Activated CD8-positive, alpha-beta T cell treated with anti-CD3 and anti-CD28 coated beads for 36 hours (primary cell): ENCODE data around the gene SLX9. TPM values are rescaled to one million over a fixed set of nuclear protein-coding genes. Genes with fewer than 3 reads are reported as not detected.
A peak's percentile ranks its signal among the peaks of the same experiment; 100 is the strongest.

Source experiments
- ATAC-seq: fragments of 200-7000 bp; cut with Tn5 transposase; one replicate; pipeline ENCODE4 v1.10.0; 2021; ENCODE audit warnings: mild to moderate bottlenecking, moderate library complexity
- CTCF ChIA-PET: fragments of 350-600 bp; sonication (Branson Sonifier 250); formaldehyde crosslinking; loops from one replicate; lab custom pipeline; 2021; ENCODE audit warnings: antibody characterized with exemption; lab: Charles Lee
- POLR2A ChIA-PET: fragments of 350-600 bp; sonication (Branson Sonifier 250); formaldehyde crosslinking; loops from one replicate; lab custom pipeline; 2021; ENCODE audit warnings: antibody characterized with exemption; lab: Charles Lee
- DNase-seq: peaks from one replicate; pipeline ENCODE4 v3.0.0-alpha.2; 2020
- H3K27ac Mint-ChIP-seq: one replicate; pipeline ENCODE4 v1.8.0; 2021; ENCODE audit warnings: mild to moderate bottlenecking, mixed read lengths
- H3K27me3 Mint-ChIP-seq: one replicate; pipeline ENCODE4 v1.8.0; 2021; ENCODE audit warnings: mixed read lengths
- H3K36me3 Mint-ChIP-seq: one replicate; pipeline ENCODE4 v1.8.0; 2021; ENCODE audit warnings: low read depth, mixed read lengths
- H3K4me1 Mint-ChIP-seq: one replicate; pipeline ENCODE4 v1.8.0; 2021; ENCODE audit warnings: low read depth, mixed read lengths
- H3K4me3 Mint-ChIP-seq: one replicate; pipeline ENCODE4 v1.8.0; 2021; ENCODE audit warnings: mild to moderate bottlenecking, moderate library complexity, mixed read lengths
- H3K9me3 Mint-ChIP-seq: one replicate; pipeline ENCODE4 v1.8.0; 2021; ENCODE audit warnings: mixed read lengths
- intact Hi-C: fragments of 100-400 bp; cut with micrococcal nuclease; formaldehyde crosslinking; loops from one replicate; pipeline ENCODE4 v1.10.0; 2022
- total RNA-seq, 2 experiments: library from RNA; stranded (reverse); gene quantifications; one replicate each; pipeline ENCODE4 v1.2.3, GENCODE V29; 2021
- TF ChIP-seq, protein P1 (sequence below): fragments of 200-600 bp; IDR thresholded peaks from one replicate; pipeline ENCODE4 v1.8.0; 2022; ENCODE audit warnings: antibody characterized with exemption, mild to moderate bottlenecking

The SLX9 gene
- total RNA-seq, 2 experiments from 2014 or later, result 76.0 to 76.5 TPM

DNA sequence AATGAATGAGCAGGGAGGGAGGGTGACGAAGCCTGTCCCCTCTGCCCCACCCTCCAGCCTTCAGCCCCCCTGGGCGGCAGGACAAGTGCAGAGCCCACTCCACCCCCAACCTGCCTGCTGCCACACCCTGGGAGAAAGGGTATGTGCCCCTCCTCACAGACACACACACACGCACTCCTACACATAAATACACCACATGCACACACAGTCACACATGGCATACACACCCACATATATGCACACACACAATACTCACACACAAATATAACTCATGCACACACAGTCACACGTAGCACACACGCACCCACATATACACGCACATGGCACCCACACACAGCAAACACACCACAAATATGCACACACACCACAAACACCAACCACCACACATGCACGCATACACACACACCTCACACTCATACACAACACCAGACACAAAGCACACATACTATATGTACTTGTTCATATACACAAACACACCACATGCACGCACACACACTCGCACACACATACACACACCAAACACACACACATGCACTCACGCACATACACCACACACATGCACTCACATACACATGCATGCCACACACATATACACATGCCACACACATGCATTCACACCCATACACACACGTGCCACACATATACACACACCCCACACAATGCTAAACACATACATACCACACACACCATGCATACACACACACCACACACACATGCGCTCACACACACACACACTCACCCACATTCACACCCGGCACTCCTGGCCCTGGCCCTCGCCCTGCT, 35.5 kb upstream of the SLX9 start:
- Mint-ChIP-seq H3K27me3 (no peaks in the 10 kb centered on the region), H3K36me3 (peaks cover 65% of the 10 kb centered on the region), H3K4me1 (peaks cover 26% of the 10 kb centered on the region), H3K4me3 (no peak overlapping the region), H3K27ac (peak overlapping the region; percentile 39), H3K9me3 (no peaks in the 10 kb centered on the region)
- ChIA-PET CTCF (no interaction called here), POLR2A (interaction anchor here (1.3 kb wide), 2 partner anchors 10 to 23 kb away, joined by 4 read pairs; no protein-coding TSS in a partner anchor)
- TF ChIP-seq, protein P1, sequence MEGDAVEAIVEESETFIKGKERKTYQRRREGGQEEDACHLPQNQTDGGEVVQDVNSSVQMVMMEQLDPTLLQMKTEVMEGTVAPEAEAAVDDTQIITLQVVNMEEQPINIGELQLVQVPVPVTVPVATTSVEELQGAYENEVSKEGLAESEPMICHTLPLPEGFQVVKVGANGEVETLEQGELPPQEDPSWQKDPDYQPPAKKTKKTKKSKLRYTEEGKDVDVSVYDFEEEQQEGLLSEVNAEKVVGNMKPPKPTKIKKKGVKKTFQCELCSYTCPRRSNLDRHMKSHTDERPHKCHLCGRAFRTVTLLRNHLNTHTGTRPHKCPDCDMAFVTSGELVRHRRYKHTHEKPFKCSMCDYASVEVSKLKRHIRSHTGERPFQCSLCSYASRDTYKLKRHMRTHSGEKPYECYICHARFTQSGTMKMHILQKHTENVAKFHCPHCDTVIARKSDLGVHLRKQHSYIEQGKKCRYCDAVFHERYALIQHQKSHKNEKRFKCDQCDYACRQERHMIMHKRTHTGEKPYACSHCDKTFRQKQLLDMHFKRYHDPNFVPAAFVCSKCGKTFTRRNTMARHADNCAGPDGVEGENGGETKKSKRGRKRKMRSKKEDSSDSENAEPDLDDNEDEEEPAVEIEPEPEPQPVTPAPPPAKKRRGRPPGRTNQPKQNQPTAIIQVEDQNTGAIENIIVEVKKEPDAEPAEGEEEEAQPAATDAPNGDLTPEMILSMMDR, result no peak
- intact Hi-C loops, result no loop called here
- ATAC-seq (peak; percentile 14), DNase-seq (no peak)

DNA sequence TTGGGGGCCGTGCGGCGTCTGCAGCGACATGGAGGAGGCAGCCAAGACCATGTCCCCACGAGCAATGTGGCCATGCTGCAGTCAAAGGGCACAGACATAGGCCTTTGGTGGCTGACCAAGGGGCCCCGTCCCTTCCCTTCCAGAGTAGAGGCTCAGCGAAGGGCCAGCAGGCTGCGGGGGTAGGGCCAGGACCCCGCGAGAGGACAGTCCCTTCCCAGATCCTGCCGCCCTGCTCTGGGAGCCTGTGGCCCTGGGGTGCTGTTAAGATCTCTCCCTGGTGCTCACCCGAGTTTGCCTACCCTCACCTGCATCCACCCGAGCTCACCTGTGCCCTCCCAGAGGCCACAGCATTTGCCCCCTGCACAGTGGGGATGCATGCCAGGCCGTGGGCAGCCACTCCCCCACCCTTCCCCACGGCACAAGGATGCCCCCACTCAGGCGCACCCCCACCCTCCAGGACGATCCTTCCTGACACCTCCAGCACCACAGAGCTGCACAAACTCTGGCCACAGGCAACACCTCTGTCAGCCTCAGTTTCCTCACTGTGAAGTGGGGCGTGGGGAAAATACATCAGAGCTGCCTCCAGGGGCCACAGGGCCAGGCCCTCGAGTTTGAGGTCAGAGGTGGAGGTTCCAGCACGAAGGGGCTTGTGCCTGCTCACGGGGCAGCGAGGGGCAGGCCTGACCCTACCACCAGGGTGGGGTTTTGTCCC, 34.7 kb upstream of the SLX9 start:
- CTCF ChIA-PET, result interaction anchor here (1.0 kb wide), 1 partner anchor 28 kb away, joined by 3 read pairs; no protein-coding TSS in a partner anchor
- no peak overlapping the region for H3K27ac Mint-ChIP-seq

DNA sequence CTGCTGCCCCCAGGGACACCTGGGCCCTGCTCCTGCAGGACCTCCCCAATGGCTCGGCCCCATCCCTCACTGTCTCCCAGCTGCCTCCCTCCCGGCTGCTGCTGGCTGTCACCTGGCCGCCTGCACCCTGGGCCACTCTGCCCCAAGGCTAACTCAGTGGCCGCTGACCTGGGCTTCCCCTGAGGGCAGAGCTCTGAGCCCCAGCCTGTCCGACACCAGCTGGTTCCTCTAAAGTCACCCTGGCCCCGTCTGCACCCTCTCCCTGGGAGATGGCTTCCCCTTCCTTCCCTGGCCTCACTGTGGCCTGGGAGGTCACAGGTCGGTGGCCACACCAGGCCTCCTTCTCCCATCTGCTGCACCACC, 34.1 kb upstream of the SLX9 start:
- ATAC-seq (no peak), DNase-seq (no peak)
- TF ChIP-seq, protein P1, result no peak
- Mint-ChIP-seq H3K36me3 (peaks cover 71% of the 10 kb centered on the region), H3K4me1 (peaks cover 37% of the 10 kb centered on the region), H3K27ac (peak overlapping the region; percentile 57), H3K9me3 (no peaks in the 10 kb centered on the region), H3K27me3 (no peaks in the 10 kb centered on the region), H3K4me3 (no peak overlapping the region)
- ChIA-PET POLR2A (interaction anchor here (1.3 to 3.2 kb wide), 3 partner anchors 9 to 16 kb away, joined by 4 to 18 read pairs (median 4); no protein-coding TSS in a partner anchor), CTCF (interaction anchor here (1.0 kb wide), 2 partner anchors 26 to 27 kb away, joined by 3 to 5 read pairs; no protein-coding TSS in a partner anchor)
- intact Hi-C loops, result no loop called here

More for the DNA sequence above, 34.7 kb upstream of the SLX9 start:
- Mint-ChIP-seq H3K4me3 (no peak overlapping the region), H3K36me3 (peaks cover 71% of the 10 kb centered on the region), H3K9me3 (no peaks in the 10 kb centered on the region), H3K4me1 (peaks cover 33% of the 10 kb centered on the region), H3K27me3 (no peaks in the 10 kb centered on the region)
- ATAC-seq (peak; percentile 8), DNase-seq (no peak)
- intact Hi-C loops, result no loop called here
- TF ChIP-seq, protein P1, result no peak
- POLR2A ChIA-PET, result interaction anchor here (1.3 to 3.2 kb wide), 3 partner anchors 8 to 15 kb away, joined by 4 to 18 read pairs (median 4); no protein-coding TSS in a partner anchor

DNA sequence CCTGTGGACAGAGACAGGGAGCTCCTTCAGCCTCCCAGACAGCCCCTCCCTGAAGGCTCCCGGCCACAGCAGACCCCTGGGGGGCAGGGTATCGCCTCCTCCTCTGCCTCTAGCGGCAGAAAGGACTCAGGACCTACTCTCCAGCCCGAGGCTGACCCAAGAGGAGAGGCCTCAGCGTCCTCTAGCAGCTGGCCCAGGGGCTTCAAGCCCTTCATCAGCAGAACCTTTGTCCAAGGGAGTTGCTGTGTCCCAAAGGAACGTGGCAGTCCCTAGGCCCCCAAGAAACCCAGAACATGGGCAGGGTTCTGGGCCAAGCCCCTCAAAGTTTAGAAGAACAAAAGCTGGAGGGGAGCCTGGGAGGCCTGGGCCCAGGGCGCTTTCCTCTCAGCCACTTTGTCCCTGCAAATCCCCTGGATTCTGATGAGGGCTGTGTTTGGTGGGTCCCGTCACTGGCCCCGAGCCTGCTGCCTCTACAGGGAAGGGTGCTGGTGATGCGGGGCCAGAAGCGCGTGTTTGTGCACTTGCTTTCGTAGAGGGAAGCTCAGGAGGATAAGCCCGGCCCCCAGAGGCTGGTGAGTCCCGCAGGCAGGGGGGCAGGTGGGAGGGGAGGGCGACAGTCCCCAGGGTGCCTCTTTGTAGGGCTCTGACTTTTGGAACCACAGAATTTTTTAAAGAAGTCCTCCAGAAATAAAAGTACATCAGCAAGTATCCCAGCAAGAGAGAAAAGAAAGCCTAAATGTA, 32.4 kb upstream of the SLX9 start:
- intact Hi-C loops, result no loop called here
- no peaks in the 10 kb centered on the region for H3K9me3 Mint-ChIP-seq
- ATAC-seq (no peak), DNase-seq (no peak)
- peak overlapping the region; percentile 38 for H3K27ac Mint-ChIP-seq
- peaks cover 52% of the 10 kb centered on the region for H3K4me1 Mint-ChIP-seq
- peaks cover 65% of the 10 kb centered on the region for H3K36me3 Mint-ChIP-seq
- CTCF ChIA-PET, result interaction anchor here (1.0 to 2.4 kb wide), 8 partner anchors 9 to 230 kb away, joined by 3 to 13 read pairs (median 4); no protein-coding TSS in a partner anchor
- TF ChIP-seq, protein P1, result no peak
- H3K27me3 Mint-ChIP-seq, result no peaks in the 10 kb centered on the region
- POLR2A ChIA-PET, result interaction anchor here (1.0 to 3.2 kb wide), 7 partner anchors 10 to 108 kb away, joined by 3 to 18 read pairs (median 5); partner anchors contain the start of gene SLX9
- no peak overlapping the region for H3K4me3 Mint-ChIP-seq
